GM23338 (cell line): ENCODE measurements around the gene HS6ST2.

Experiments
- CTCF ChIP-seq, 2 experiments: fragments of 200-600 bp in 1 of 2; sonication (generic) in 1 of 2; conservative IDR thresholded peaks; 2 replicates each; pipeline versions ENCODE4 v1.5.1 to v1.6.1; 2016 to 2017; ENCODE audit warnings: antibody characterized with exemption in 2 of 2, low read depth in 2 of 2, mild to moderate bottlenecking in 2 of 2, moderate library complexity in 1 of 2
- ETS1 ChIP-seq: IDR thresholded peaks from 2 replicates; pipeline ENCODE4 v1.6.1; 2016; ENCODE audit warnings: antibody characterized with exemption
- EZH2 ChIP-seq: fragments of 200-600 bp; sonication (generic); IDR thresholded peaks from one replicate; pipeline ENCODE4 v1.8.0; 2017; ENCODE audit warnings: antibody characterized with exemption, mild to moderate bottlenecking, low read depth; ENCODE audit not compliant: unreplicated experiment
- JUNB ChIP-seq: IDR thresholded peaks from one replicate; pipeline ENCODE4 v1.6.1; 2016; ENCODE audit warnings: antibody characterized with exemption; ENCODE audit not compliant: unreplicated experiment
- ZNF462 ChIP-seq: fragments of 250-450 bp; sonication (Bioruptor Pico); IDR thresholded peaks from 2 replicates; pipeline ENCODE4 v1.5.0; 2020; ENCODE audit warnings: mild to moderate bottlenecking, moderate library complexity

DNA sequence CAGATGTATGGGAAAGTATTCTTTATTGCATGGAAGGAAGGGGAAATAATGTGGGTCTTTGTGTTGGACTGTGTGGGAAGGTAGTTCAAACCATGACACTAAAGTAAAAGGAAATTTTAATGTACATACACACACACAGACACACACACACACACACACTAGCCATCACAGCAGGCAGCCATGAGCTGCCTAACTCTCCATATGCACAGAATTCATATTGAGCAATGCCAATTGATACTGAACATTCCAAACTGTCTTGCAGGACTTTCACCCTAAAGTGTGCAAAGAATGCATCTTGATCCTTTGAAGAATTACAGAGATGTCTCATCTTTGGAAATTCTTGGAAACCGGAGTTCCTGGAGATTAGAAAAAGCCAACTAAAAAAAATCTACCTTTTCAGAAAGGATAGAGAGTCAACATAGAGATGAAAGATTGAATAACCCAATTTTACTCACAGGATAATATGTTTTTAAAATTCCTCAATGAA lies 349.0 kb downstream of the HS6ST2 start:
- TF ChIP-seq EZH2, result no peak
- TF ChIP-seq CTCF (conservative IDR thresholded peaks at IDR 0.05; ENCODE audit: low read depth in 2 of 2), result no peak
- TF ChIP-seq ETS1, result no peak
- TF ChIP-seq ZNF462 (CRISPR knock-in tag), result no peak
- no peak for TF ChIP-seq JUNB
